K562 (cell line): ENCODE data around the gene HOXB1. TPM values are rescaled to one million over a fixed set of nuclear protein-coding genes. Genes with fewer than 3 reads are reported as not detected.
A peak's percentile ranks its signal among the peaks of the same experiment; 100 is the strongest.

ENCODE experiments used
- DPF2 ChIP-seq: fragments of 450-650 bp; IDR thresholded peaks from 2 replicates; pipeline ENCODE4 v1.6.1; 2016
- HDAC3 ChIP-seq: fragments of 450-650 bp; IDR thresholded peaks from 2 replicates; pipeline ENCODE4 v1.6.1; 2018; ENCODE audit warnings: borderline replicate concordance, mild to moderate bottlenecking, moderate library complexity; ENCODE audit not compliant: partially characterized antibody
- PHF20 ChIP-seq: fragments of 450-650 bp; IDR thresholded peaks from 2 replicates; pipeline ENCODE4 v1.6.1; 2018; ENCODE audit not compliant: partially characterized antibody
- RFX7 ChIP-seq: fragments of 250-450 bp; sonication (Bioruptor Pico); IDR thresholded peaks from 2 replicates; pipeline ENCODE4 v1.5.1; 2021; ENCODE audit warnings: mild to moderate bottlenecking
- SRF ChIP-seq, 2 experiments: fragments of 250-450, 450-650 bp in 1 of 2; sonication (Bioruptor Pico) in 1 of 2; sonication (generic) in 1 of 2; formaldehyde crosslinking; IDR thresholded peaks; 2 replicates each; pipeline versions ENCODE4 v1.5.0 to v1.5.1; 2020 to 2022; ENCODE audit warnings: mild to moderate bottlenecking in 1 of 2, missing genetic modification reagents in 1 of 2
- TCF3 ChIP-seq: sonication (generic); formaldehyde crosslinking; IDR thresholded peaks from 2 replicates; pipeline ENCODE4 v1.4.0; 2020; ENCODE audit warnings: mild to moderate bottlenecking, missing genetic modification reagents
- TOE1 ChIP-seq, 2 experiments: fragments of 450-650 bp in 1 of 2; sonication (generic) in 1 of 2; formaldehyde crosslinking in 1 of 2; IDR thresholded peaks; 2 replicates each; pipeline versions ENCODE4 v1.7.1 to v1.8.0; 2016 to 2022; ENCODE audit warnings: borderline replicate concordance in 2 of 2, mild to moderate bottlenecking in 2 of 2, antibody characterized with exemption in 1 of 2, inconsistent platforms in 1 of 2, low read depth in 1 of 2, missing genetic modification reagents in 1 of 2, moderate library complexity in 1 of 2
- polyA plus RNA-seq, 8 experiments: library from polyadenylated mRNA; depleted of rRNA in 4 of 8; stranded (reverse) in 5 of 8; unstranded in 3 of 8; fragments of >200 nt; fragmentation: Nextera tagmentation in 2 of 8; fragmentation: Illumina TruSeq in 1 of 8; extraction: Ambion mirVana in 2 of 8; extraction: Trizol in 1 of 8; gene quantifications; 2 replicates each; pipeline versions ENCODE4 v1.2.1 to v1.2.3, GENCODE V29; 2011 to 2014; ENCODE audit warnings: inconsistent platforms in 1 of 8, missing spikeins in 1 of 8
- total RNA-seq, 7 experiments: library from RNA; depleted of rRNA in 6 of 7; stranded (reverse); fragments of >200 nt in 6 of 7; fragmentation: Illumina TruSeq in 2 of 7; extraction: Trizol in 2 of 7; gene quantifications; 2 replicates each; pipeline versions ENCODE4 v1.2.1 to v1.2.3, GENCODE V29; 2011 to 2021; ENCODE audit warnings: low replicate concordance in 1 of 7
- TF ChIP-seq, protein P1 (sequence below): fragments of 450-650 bp; IDR thresholded peaks from 2 replicates; pipeline ENCODE4 v1.6.1; 2017; ENCODE audit warnings: antibody characterized with exemption, mild to moderate bottlenecking
- TF ChIP-seq, protein P2 (sequence below): fragments of 250-450 bp; sonication (Bioruptor Pico); IDR thresholded peaks from 2 replicates; pipeline ENCODE4 v1.5.0; 2021; ENCODE audit warnings: mild to moderate bottlenecking, moderate library complexity
- TF ChIP-seq, protein P3 (sequence below), 3 experiments: fragments of 200-800 bp in 1 of 3; fragments of 250-450 bp in 1 of 3; fragments of 450-650 bp in 1 of 3; sonication (Bioruptor Pico) in 1 of 3; sonication (Bioruptor generic) in 1 of 3; formaldehyde crosslinking in 1 of 3; IDR thresholded peaks; 2 replicates each; pipeline versions ENCODE4 v1.6.1 to v1.8.0; 2016 to 2022; ENCODE audit warnings: mild to moderate bottlenecking in 2 of 3, missing genetic modification characterization in 2 of 3, missing compliant biosample characterization in 1 of 3, moderate library complexity in 1 of 3
- TF ChIP-seq, protein P4 (sequence below), 2 experiments: fragments of 450-650 bp; conservative IDR thresholded peaks; 2 replicates each; pipeline ENCODE4 v1.6.1; 2017; ENCODE audit warnings: mild to moderate bottlenecking in 2 of 2, moderate library complexity in 2 of 2

The HOXB1 gene
- total and polyA plus RNA-seq, 9 of the 15 experiments (the other 6 are each of a cell fraction or from before 2014, with no cell fraction given) = 0.04 TPM; not detected in 8

DNA sequence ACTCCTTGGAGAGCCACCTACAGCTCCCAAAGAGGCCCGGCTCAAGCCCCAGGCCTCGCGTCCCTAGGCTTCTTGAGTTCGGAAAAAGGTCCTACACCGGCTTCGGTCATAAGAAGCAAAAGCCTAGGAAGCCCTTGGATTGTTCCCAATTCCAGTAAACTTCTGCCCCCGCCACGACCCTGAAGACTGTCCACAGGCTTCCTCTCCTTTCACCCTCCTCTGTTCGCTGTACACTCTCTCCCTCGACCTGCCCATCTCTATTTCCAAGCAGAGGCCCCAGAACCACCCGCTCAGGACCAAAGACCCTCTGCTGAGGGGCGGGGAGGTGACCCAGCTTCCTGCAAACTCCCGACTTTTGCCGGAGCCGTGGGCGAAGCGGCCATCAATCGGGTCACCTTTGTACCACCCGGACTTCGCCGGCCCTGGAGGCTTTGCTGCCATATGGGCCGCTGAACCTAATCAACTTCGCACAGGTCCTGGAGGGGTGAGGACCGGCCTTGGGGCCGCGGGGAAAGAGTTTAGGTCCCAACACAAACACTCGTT, 11.4 kb upstream of the HOXB1 start (continued):
- TF ChIP-seq, protein P1, sequence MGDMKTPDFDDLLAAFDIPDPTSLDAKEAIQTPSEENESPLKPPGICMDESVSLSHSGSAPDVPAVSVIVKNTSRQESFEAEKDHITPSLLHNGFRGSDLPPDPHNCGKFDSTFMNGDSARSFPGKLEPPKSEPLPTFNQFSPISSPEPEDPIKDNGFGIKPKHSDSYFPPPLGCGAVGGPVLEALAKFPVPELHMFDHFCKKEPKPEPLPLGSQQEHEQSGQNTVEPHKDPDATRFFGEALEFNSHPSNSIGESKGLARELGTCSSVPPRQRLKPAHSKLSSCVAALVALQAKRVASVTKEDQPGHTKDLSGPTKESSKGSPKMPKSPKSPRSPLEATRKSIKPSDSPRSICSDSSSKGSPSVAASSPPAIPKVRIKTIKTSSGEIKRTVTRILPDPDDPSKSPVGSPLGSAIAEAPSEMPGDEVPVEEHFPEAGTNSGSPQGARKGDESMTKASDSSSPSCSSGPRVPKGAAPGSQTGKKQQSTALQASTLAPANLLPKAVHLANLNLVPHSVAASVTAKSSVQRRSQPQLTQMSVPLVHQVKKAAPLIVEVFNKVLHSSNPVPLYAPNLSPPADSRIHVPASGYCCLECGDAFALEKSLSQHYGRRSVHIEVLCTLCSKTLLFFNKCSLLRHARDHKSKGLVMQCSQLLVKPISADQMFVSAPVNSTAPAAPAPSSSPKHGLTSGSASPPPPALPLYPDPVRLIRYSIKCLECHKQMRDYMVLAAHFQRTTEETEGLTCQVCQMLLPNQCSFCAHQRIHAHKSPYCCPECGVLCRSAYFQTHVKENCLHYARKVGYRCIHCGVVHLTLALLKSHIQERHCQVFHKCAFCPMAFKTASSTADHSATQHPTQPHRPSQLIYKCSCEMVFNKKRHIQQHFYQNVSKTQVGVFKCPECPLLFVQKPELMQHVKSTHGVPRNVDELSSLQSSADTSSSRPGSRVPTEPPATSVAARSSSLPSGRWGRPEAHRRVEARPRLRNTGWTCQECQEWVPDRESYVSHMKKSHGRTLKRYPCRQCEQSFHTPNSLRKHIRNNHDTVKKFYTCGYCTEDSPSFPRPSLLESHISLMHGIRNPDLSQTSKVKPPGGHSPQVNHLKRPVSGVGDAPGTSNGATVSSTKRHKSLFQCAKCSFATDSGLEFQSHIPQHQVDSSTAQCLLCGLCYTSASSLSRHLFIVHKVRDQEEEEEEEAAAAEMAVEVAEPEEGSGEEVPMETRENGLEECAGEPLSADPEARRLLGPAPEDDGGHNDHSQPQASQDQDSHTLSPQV = 0 out of 2 replicates have a peak, but pooled peaks have one; percentile 42
- TF ChIP-seq, protein P2, sequence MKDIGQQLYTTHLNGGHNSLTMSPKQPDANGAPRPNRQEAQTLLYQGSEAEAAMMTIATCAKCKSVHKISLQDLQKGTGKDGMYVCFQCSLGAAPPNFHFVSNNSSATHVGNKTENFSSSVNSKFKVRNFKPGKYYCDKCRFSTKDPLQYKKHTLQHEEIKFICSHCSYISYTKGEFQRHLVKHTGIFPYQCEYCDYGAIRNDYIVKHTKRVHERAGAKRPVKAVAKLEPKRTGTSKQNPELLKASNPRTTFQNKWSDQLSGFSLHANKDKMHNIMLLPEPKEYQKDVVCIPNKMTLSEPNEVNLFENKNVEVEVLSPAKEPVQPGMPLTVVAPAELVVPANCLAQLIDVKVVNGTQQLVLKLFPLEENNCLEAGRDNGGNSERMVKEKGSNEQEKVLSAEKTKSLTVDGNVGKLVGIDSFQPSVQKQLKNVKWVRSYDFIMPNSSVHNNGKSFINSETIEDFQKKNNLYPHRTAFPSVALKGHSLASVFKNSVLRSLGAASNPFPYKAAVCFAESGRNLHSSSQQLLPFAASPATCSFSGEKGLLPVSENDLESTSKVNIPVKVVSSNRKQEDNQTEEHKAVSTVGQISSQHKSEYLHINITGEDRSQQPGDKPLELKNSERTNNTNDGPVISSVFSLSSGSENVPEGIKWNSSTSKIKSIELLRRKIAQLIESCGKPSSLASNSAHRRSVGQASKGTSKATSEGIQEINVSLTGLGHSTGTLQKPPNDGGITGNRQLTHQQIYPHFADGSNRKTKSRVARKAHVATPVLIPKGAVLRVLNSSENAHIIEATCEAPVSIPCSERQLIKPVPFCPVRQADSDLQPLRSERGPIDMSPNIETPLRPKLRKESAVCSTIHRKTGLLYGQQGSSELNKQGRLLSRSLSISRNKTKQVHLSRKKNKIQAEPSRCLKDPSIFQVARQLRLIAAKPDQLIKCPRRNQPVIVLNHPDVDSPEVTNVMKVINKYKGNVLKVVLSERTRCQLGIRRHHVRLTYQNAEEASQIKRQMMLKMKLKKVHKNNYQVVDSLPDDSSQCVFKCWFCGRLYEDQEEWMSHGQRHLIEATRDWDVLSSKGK (CRISPR knock-in tag) = no peak
- no peak for TF ChIP-seq TCF3 (CRISPR knock-in tag)
- no peak for TF ChIP-seq TOE1 (IDR thresholded peaks at IDR 0.05; ENCODE audit: borderline replicate concordance)
- TF ChIP-seq TOE1 (CRISPR knock-in tag; IDR thresholded peaks at IDR 0.05; ENCODE audit: borderline replicate concordance, low read depth) = no peak
- TF ChIP-seq HDAC3 = no peak
- no peak for TF ChIP-seq RFX7 (CRISPR knock-in tag)
- TF ChIP-seq DPF2 = no peak
- TF ChIP-seq SRF (CRISPR knock-in tag; IDR thresholded peaks at IDR 0.05) = no peak
- TF ChIP-seq, protein P3, sequence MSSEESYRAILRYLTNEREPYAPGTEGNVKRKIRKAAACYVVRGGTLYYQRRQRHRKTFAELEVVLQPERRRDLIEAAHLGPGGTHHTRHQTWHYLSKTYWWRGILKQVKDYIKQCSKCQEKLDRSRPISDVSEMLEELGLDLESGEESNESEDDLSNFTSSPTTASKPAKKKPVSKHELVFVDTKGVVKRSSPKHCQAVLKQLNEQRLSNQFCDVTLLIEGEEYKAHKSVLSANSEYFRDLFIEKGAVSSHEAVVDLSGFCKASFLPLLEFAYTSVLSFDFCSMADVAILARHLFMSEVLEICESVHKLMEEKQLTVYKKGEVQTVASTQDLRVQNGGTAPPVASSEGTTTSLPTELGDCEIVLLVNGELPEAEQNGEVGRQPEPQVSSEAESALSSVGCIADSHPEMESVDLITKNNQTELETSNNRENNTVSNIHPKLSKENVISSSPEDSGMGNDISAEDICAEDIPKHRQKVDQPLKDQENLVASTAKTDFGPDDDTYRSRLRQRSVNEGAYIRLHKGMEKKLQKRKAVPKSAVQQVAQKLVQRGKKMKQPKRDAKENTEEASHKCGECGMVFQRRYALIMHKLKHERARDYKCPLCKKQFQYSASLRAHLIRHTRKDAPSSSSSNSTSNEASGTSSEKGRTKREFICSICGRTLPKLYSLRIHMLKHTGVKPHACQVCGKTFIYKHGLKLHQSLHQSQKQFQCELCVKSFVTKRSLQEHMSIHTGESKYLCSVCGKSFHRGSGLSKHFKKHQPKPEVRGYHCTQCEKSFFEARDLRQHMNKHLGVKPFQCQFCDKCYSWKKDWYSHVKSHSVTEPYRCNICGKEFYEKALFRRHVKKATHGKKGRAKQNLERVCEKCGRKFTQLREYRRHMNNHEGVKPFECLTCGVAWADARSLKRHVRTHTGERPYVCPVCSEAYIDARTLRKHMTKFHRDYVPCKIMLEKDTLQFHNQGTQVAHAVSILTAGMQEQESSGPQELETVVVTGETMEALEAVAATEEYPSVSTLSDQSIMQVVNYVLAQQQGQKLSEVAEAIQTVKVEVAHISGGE (CRISPR knock-in tag; IDR thresholded peaks at IDR 0.05) = no peak
- TF ChIP-seq, protein P4, sequence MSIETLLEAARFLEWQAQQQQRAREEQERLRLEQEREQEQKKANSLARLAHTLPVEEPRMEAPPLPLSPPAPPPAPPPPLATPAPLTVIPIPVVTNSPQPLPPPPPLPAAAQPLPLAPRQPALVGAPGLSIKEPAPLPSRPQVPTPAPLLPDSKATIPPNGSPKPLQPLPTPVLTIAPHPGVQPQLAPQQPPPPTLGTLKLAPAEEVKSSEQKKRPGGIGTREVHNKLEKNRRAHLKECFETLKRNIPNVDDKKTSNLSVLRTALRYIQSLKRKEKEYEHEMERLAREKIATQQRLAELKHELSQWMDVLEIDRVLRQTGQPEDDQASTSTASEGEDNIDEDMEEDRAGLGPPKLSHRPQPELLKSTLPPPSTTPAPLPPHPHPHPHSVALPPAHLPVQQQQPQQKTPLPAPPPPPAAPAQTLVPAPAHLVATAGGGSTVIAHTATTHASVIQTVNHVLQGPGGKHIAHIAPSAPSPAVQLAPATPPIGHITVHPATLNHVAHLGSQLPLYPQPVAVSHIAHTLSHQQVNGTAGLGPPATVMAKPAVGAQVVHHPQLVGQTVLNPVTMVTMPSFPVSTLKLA (conservative IDR thresholded peaks at IDR 0.05) = no peak
- no peak for TF ChIP-seq PHF20
